HL-60 (cell line): Measurements from ENCODE around the gene MOB3A.

Source experiments
- DNase-seq, 2 experiments: peaks; one replicate each; pipeline ENCODE4 v3.0.0-alpha.2; 2010 to 2020; ENCODE audit warnings: low read depth in 1 of 2, low spot score in 1 of 2
- H3K27ac ChIP-seq: fragments of 250-450 bp; sonication (Bioruptor Pico); replicated peaks from 2 replicates; pipeline ENCODE4 v1.5.1; 2020; ENCODE audit warnings: mild to moderate bottlenecking, moderate library complexity
- H3K27me3 ChIP-seq: fragments of 250-450 bp; sonication (Bioruptor Pico); 2 replicates; pipeline ENCODE4 v1.5.1; 2021; ENCODE audit warnings: mild to moderate bottlenecking, moderate library complexity; ENCODE audit not compliant: insufficient read depth, poor library complexity, severe bottlenecking
- H3K4me3 ChIP-seq: replicated peaks from 2 replicates; pipeline ENCODE4 v1.5.1; 2011; ENCODE audit warnings: mild to moderate bottlenecking, control low read depth, low read length; ENCODE audit not compliant: insufficient read depth
- CTCF ChIP-seq: IDR thresholded peaks from one replicate; pipeline ENCODE4 v1.5.1; 2011; ENCODE audit warnings: low read length, control low read depth, inconsistent platforms; ENCODE audit not compliant: insufficient read depth
- GABPA ChIP-seq: IDR thresholded peaks from 2 replicates; pipeline ENCODE4 v1.6.1; 2012; ENCODE audit warnings: low read depth
- POLR2AphosphoS5 ChIP-seq: IDR thresholded peaks from 2 replicates; pipeline ENCODE4 v1.6.1; 2012; ENCODE audit warnings: low read depth
- REST ChIP-seq: IDR thresholded peaks from 2 replicates; pipeline ENCODE4 v1.6.1; 2012; ENCODE audit warnings: low read depth; ENCODE audit not compliant: insufficient replicate concordance
- SPI1 ChIP-seq: IDR thresholded peaks from 2 replicates; pipeline ENCODE4 v1.6.1; 2012; ENCODE audit warnings: low read depth, mild to moderate bottlenecking, borderline replicate concordance

The MOB3A gene

GRCh38 chr19:2048959-2049740 is 47.0 kb downstream of the MOB3A start:
- DNase-seq: peak in 1 of 2 experiments; percentile 39
- TF ChIP-seq POLR2AphosphoS5 (no peak), GABPA (no peak), REST (no peak), CTCF (no peak), SPI1 (no peak)
- H3K27ac ChIP-seq: peak overlapping the region; percentile 81
- no peaks in the 10 kb centered on the region for H3K27me3 ChIP-seq
- peak overlapping the region; percentile 93 for H3K4me3 ChIP-seq

GRCh38 chr19:2048104-2048958 is 47.8 kb downstream of the MOB3A start:
- Histone ChIP-seq H3K27me3 (no peaks in the 10 kb centered on the region), H3K4me3 (no peak overlapping the region), H3K27ac (no peak overlapping the region)
- TF ChIP-seq SPI1: no peak
- no peak for TF ChIP-seq REST
- no peak for TF ChIP-seq GABPA
- TF ChIP-seq CTCF: no peak
- TF ChIP-seq POLR2AphosphoS5: no peak
- no peak for DNase-seq

- H3K27me3 ChIP-seq: no peaks in the 10 kb centered on the region
- TF ChIP-seq SPI1: no peak
- no peak for TF ChIP-seq POLR2AphosphoS5
- TF ChIP-seq GABPA: no peak
- TF ChIP-seq REST: no peak
- TF ChIP-seq CTCF: no peak
- H3K4me3 ChIP-seq: no peak overlapping the region
- H3K27ac ChIP-seq: no peak overlapping the region
- DNase-seq: peak in 1 of 2 experiments; percentile 45
Measured at GRCh38 chr19:2047449-2048103, 48.5 kb downstream of the MOB3A start.
